Measurements from ENCODE around the gene SYNE1. TPM values are rescaled to one million over a fixed set of nuclear protein-coding genes. Genes with fewer than 3 reads are reported as not detected.

The SYNE1 gene
- total RNA-seq, 4 donors from 2014 or later: 120 to 163 (median 137) TPM

DNA sequence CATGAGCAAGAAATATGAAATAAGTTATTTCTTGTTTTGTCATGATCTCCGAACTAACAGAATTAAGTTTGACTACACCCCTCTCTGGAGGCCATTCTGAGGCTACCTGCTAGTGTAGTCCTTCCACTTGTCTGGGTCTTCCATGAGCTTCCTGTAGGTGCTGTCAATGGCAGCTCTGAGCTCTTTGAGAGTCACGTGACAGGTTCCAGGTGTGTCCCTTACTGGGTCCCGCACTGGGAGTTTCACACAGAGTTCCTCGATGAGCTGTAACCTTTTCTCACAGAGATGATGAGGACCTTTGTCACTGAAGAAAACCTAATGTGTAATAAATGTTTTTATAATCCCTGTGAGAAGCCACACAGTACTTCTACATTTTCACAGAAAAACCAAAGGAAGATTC is 186.6 kb downstream of the SYNE1 start:
- Histone ChIP-seq H3K4me3 (no peak overlapping the region), H3K27ac (no peak overlapping the region), H3K4me1 (no peaks in the 10 kb centered on the region), H3K27me3 (no peaks in the 10 kb centered on the region), H3K9me3 (no peaks in the 10 kb centered on the region), H3K36me3 (peaks cover 0 to 8% (median 0%) of the 10 kb centered on the region in 3 donors)
- WGBS, 2 donors: 92 to 93% methylated on average over 4 of the region's 4 CpGs
- TF ChIP-seq POLR2A (IDR thresholded peaks at IDR 0.05): no peak
- TF ChIP-seq EP300 (IDR thresholded peaks at IDR 0.05): no peak
- no peak for DNase-seq (ENCODE audit: low spot score in 2 of 2)

- Histone ChIP-seq H3K36me3 (peaks cover 0 to 5% (median 0%) of the 10 kb centered on the region in 3 donors), H3K27ac (no peak overlapping the region), H3K27me3 (no peaks in the 10 kb centered on the region), H3K4me3 (no peak overlapping the region), H3K4me1 (no peaks in the 10 kb centered on the region), H3K9me3 (no peaks in the 10 kb centered on the region)
- no peak for TF ChIP-seq POLR2A (IDR thresholded peaks at IDR 0.05)
- TF ChIP-seq EP300 (IDR thresholded peaks at IDR 0.05): no peak
- no peak for TF ChIP-seq CTCF (IDR thresholded peaks at IDR 0.05)
- DNase-seq (ENCODE audit: low spot score in 2 of 2): no peak
- 83 to 87% methylated on average over 15 of the region's 15 CpGs for WGBS, 2 donors
Measured at GRCh38 chr6:152441902-152442301, 195.3 kb downstream of the SYNE1 start.

DNA sequence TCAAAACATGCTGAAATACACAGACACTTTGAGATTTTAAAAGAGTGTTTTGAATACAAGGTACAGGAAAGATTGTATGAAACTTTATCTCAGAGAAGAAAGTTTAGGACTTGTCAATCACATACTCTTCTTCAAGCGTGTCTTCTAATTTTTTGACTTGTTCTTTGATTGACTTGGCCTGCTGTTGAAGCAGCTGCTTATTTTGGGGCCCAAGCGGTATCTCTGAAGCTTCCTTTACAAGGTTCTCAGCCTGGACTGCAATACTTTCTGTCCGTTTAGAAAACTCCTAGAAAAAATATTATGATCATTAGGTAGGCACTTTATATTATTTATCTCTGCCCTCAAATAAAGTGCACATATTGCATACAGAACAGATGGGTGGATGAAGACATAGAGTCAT is 201.3 kb downstream of the SYNE1 start:
- Histone ChIP-seq H3K36me3 (no peaks in the 10 kb centered on the region), H3K4me3 (no peak overlapping the region), H3K27me3 (no peaks in the 10 kb centered on the region), H3K27ac (no peak overlapping the region), H3K4me1 (no peaks in the 10 kb centered on the region), H3K9me3 (no peaks in the 10 kb centered on the region)
- no peak for DNase-seq (ENCODE audit: low spot score in 2 of 2)
- WGBS, 2 donors: 88 to 95% methylated on average over 3 of the region's 3 CpGs
- TF ChIP-seq EP300 (IDR thresholded peaks at IDR 0.05) (no peak), POLR2A (IDR thresholded peaks at IDR 0.05) (no peak), CTCF (IDR thresholded peaks at IDR 0.05) (no peak)

GRCh38 chr6:152432758-152433157 is 204.4 kb downstream of the SYNE1 start:
- Histone ChIP-seq H3K36me3 (no peaks in the 10 kb centered on the region), H3K9me3 (no peaks in the 10 kb centered on the region), H3K27me3 (no peaks in the 10 kb centered on the region), H3K4me3 (no peak overlapping the region), H3K27ac (no peak overlapping the region), H3K4me1 (no peaks in the 10 kb centered on the region)
- TF ChIP-seq POLR2A (IDR thresholded peaks at IDR 0.05) (no peak), CTCF (IDR thresholded peaks at IDR 0.05) (no peak), EP300 (IDR thresholded peaks at IDR 0.05) (no peak)
- DNase-seq (ENCODE audit: low spot score in 2 of 2): no peak
- 77 to 89% methylated on average over 2 of the region's 2 CpGs for WGBS, 2 donors

GRCh38 chr6:152428126-152428525 is 209.0 kb downstream of the SYNE1 start:
- no peak for DNase-seq (ENCODE audit: low spot score in 2 of 2)
- no peaks in the 10 kb centered on the region for H3K27me3 ChIP-seq
- H3K36me3 ChIP-seq: no peaks in the 10 kb centered on the region
- no peaks in the 10 kb centered on the region for H3K4me1 ChIP-seq
- TF ChIP-seq CTCF (IDR thresholded peaks at IDR 0.05) (no peak), EP300 (IDR thresholded peaks at IDR 0.05) (no peak), POLR2A (IDR thresholded peaks at IDR 0.05) (no peak)
- H3K27ac ChIP-seq: no peak overlapping the region
- no peaks in the 10 kb centered on the region for H3K9me3 ChIP-seq
- no peak overlapping the region for H3K4me3 ChIP-seq
- 59 to 64% methylated on average over 11 of the region's 11 CpGs for WGBS, 2 donors

DNA sequence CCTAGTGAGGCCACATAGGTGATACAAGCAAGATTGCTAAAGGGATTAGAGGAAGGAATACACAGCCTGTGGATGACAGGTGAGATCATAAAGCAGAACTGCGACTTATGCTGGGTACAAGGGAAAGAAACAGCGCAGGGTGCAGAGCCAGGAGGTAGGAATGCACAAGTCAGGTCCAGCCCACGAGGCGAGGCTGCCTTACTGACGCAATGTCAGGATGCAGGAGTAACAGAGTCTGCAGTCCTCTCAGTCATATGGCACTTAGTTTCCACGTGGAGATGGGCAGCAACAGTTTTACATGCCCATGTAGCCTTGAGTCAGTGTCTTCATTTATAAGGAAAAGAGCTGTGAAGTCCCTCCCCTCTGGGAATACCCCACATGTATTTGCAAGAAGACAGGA is 210.9 kb downstream of the SYNE1 start:
- 78 to 81% methylated on average over 6 of the region's 6 CpGs for WGBS, 2 donors
- Histone ChIP-seq H3K27me3 (no peaks in the 10 kb centered on the region), H3K27ac (no peak overlapping the region), H3K4me3 (no peak overlapping the region), H3K9me3 (no peaks in the 10 kb centered on the region), H3K36me3 (no peaks in the 10 kb centered on the region), H3K4me1 (no peaks in the 10 kb centered on the region)
- no peak for DNase-seq (ENCODE audit: low spot score in 2 of 2)
- no peak for TF ChIP-seq EP300 (IDR thresholded peaks at IDR 0.05)
- TF ChIP-seq CTCF (IDR thresholded peaks at IDR 0.05): no peak
- no peak for TF ChIP-seq POLR2A (IDR thresholded peaks at IDR 0.05)
